NB4 (cell line): Measurements from ENCODE around the gene PDGFA.

Source experiments
- CTCF ChIP-seq: IDR thresholded peaks from one replicate; pipeline ENCODE4 v1.5.1; 2012; ENCODE audit warnings: low read depth, low read length
- MAX ChIP-seq: IDR thresholded peaks from 2 replicates; pipeline ENCODE4 v1.6.1; 2011; ENCODE audit warnings: low read depth, low read length
- MYC ChIP-seq: IDR thresholded peaks from 2 replicates; pipeline ENCODE4 v1.6.1; 2011; ENCODE audit warnings: low read depth, low read length
- POLR2A ChIP-seq: IDR thresholded peaks from 2 replicates; pipeline ENCODE4 v1.6.1; 2011; ENCODE audit warnings: mild to moderate bottlenecking; ENCODE audit not compliant: insufficient read length; ENCODE audit errors: extremely low read depth

GRCh38 chr7:522071-522950, 2.7 kb upstream of the PDGFA start:
- no peak for TF ChIP-seq CTCF
- no peak for TF ChIP-seq POLR2A
- no peak for TF ChIP-seq MAX
- TF ChIP-seq MYC = no peak
